Left ventricle myocardium inferior (tissue), 1 donor: ENCODE measurements around the gene UHRF1. TPM values are rescaled to one million over a fixed set of nuclear protein-coding genes. Genes with fewer than 3 reads are reported as not detected.
"Not testable (repeated sequence)": the region's sequence is repeated elsewhere in the genome, so short reads cannot be mapped to it uniquely, and the experiment has no call there.

Experiments used
- DNase-seq: peaks from one replicate; pipeline ENCODE4 v3.0.0-alpha.2; 2020
- H3K27ac ChIP-seq: fragments of 200-600 bp; replicated peaks from 2 replicates; pipeline ENCODE4 v1.8.0; 2021
- H3K27me3 ChIP-seq: fragments of 200-600 bp; 2 replicates; pipeline ENCODE4 v1.8.0; 2021; ENCODE audit warnings: low read depth
- H3K36me3 ChIP-seq: fragments of 200-600 bp; 2 replicates; pipeline ENCODE4 v1.8.0; 2021
- H3K4me1 ChIP-seq: fragments of 200-600 bp; 2 replicates; pipeline ENCODE4 v1.8.0; 2021
- H3K4me3 ChIP-seq: fragments of 200-600 bp; 2 replicates; pipeline ENCODE4 v1.8.0; 2021; ENCODE audit warnings: mild to moderate bottlenecking, moderate library complexity
- H3K9me3 ChIP-seq: fragments of 200-600 bp; replicated peaks from 2 replicates; pipeline ENCODE4 v1.8.0; 2021
- CTCF ChIP-seq: fragments of 200-600 bp; IDR thresholded peaks from 2 replicates; pipeline ENCODE4 v1.8.0; 2021; ENCODE audit warnings: antibody characterized with exemption, mild to moderate bottlenecking, borderline replicate concordance
- intact Hi-C: fragments of 100-400 bp; cut with micrococcal nuclease; formaldehyde crosslinking; loops from one replicate; pipeline ENCODE4 v1.11.0; 2022
- total RNA-seq: library from RNA; stranded (reverse); fragmentation: NEBNext Ultra II Directional; extraction: Animal tissue kit (Norgen Biotek cat#: 25700); gene quantifications from one replicate; pipeline ENCODE4 v1.2.1, GENCODE V29; 2021
- donor health status: DM: no; HTN: yes; CAD: no; lungs with severe emphysema.

UHRF1 gene
- total RNA-seq, 1 donor from 2014 or later = 1.3 TPM

GRCh38 chr19:4974880-4975469 is 65.7 kb downstream of the UHRF1 start:
- TF ChIP-seq CTCF = no peak
- Histone ChIP-seq H3K27ac (peak overlapping the region; percentile 81), H3K27me3 (no peaks in the 10 kb centered on the region), H3K4me3 (no peak overlapping the region), H3K4me1 (peaks cover 99% of the 10 kb centered on the region), H3K9me3 (no peaks in the 10 kb centered on the region), H3K36me3 (no peaks in the 10 kb centered on the region)
- DNase-seq = no peak
- intact Hi-C loops = no loop called here

- Histone ChIP-seq H3K27ac (peak overlapping the region; percentile 81), H3K4me1 (peaks cover 95% of the 10 kb centered on the region)
- H3K4me3 ChIP-seq, H3K9me3 ChIP-seq, H3K36me3 ChIP-seq, H3K27me3 ChIP-seq, DNase-seq, intact Hi-C loops: not testable (repeated sequence)
Measured at GRCh38 chr19:4975601-4976000, 66.3 kb downstream of the UHRF1 start.

DNA sequence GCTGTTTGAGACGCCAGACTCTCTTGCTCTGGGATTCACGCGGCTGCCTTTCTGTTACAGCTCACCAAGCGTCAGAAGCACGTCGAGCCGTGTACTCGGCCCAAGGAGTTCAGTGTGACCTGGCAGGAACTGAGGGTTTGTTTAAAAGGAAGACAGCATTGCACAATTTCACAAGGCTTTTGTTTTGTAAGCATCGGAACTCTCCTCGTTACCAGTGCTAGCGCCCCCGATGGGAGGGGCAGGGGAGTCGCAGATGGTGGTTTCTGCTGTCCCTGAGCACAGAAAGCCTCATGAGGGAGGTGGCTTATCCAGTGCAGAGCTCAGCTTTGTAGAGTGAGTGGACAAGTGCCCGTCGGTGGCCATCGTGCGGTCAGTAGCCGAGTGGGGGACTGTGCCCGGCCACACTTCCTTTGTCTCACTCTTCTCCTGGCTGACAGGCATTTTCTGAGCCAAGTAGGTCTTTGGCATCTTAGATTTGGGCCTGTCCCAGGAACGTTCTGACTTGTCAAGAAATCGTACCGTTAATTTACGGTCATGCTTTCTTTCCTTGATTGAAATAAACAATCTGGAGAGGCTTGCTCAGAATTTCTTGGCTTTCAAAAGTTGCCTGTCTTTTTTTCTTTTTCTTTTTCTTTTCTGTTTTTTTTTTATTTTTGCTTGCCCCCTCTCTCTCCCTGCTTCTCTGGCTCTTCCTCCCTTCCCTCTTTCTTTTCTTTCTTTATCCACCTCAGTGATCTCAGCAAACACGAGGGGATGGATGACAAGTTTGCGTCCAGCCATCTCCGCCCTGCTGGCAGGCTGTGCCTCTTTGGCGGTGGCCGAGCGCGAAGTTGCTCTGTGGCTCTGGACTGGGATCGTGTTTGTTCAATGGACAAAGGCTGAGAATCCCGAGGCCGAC is 67.3 kb downstream of the UHRF1 start:
- Histone ChIP-seq H3K36me3 (no peaks in the 10 kb centered on the region), H3K4me1 (peaks cover 94% of the 10 kb centered on the region), H3K27me3 (no peaks in the 10 kb centered on the region), H3K27ac (peak overlapping the region; percentile 81), H3K9me3 (no peaks in the 10 kb centered on the region), H3K4me3 (peak overlapping the region; percentile 40)
- intact Hi-C loops = no loop called here
- peak; percentile 72 for DNase-seq
- TF ChIP-seq CTCF = no peak

DNA sequence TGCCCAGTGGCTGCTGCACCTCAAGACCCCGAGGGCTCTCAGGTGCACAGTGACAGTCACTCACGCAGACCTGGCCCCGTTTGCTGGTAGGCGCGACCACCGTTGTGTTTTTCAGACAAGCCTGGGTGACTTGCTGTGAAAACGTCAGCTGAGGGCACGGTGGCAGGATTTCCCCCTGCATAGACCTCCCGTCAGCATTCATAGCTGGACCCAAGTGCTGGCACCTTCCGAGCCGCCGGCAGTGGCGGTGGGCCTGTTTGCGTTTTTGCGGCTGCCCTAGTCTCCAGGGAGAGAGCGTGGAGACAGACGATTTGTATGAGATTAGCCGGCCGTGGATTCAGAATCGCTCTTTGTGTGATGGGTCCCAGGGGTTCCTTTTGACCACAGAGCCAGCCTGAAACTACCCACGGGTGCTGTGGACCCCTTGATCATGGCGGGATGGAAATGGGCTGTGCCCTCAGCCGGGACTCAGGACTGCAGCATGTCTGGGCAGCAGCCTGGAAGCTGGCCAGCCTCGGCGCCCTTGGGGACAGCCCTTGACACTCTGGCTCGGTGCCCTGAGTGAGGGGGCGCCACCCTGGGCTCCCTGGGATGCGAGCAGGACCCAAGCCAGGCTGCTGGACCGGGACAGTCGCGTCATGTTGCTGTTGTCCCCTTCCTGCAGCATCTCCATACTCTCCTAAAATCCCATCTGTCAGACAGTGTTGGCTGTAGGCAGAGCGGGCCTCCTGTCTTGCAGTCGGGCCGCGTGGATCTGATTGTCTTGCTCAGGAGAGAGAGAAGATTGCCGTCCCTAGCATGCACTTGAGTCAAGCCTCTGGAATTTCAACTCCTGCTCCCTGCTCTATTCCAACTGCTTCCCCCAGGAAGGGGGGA is 68.2 kb downstream of the UHRF1 start:
- H3K27ac ChIP-seq = peak overlapping the region; percentile 81
- H3K36me3 ChIP-seq = no peaks in the 10 kb centered on the region
- no peak for TF ChIP-seq CTCF
- intact Hi-C loops = no loop called here
- peak overlapping the region; percentile 40 for H3K4me3 ChIP-seq
- peaks cover 85% of the 10 kb centered on the region for H3K4me1 ChIP-seq
- no peaks in the 10 kb centered on the region for H3K9me3 ChIP-seq
- DNase-seq = peak; percentile 56
- no peaks in the 10 kb centered on the region for H3K27me3 ChIP-seq

DNA sequence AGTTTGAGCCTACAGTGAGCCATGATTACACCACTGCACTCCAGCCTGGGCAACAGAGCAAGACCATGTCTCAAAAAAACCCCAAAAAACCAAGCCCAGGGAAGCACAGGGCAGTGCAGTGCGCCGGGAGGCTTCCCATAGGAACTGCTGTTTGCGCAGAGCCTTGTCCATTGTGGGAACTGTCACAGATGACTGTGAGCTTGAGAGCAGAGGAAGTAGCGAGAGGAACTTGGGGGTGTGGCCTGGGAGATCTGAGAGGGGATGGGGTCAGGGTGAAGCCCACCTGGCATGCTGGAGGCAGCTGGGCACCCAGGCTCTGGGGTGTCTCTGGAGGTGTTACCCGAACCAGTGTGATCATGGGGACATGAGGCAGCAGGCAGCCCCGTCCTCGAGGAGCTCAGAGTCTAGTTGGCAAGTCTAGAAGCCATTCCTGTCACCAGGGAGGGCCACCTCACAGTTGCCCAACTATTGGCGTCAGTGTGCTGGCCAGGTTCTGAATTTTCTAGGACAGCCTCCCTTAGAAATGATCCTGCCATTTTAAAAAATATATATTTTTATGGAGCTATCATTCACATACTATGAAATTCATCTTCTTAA is 70.0 kb downstream of the UHRF1 start:
- Histone ChIP-seq H3K9me3 (no peaks in the 10 kb centered on the region), H3K4me1 (peaks cover 82% of the 10 kb centered on the region), H3K27me3 (no peaks in the 10 kb centered on the region), H3K4me3 (no peak overlapping the region), H3K36me3 (peaks cover 4% of the 10 kb centered on the region), H3K27ac (peak overlapping the region; percentile 6)
- intact Hi-C loops = no loop called here
- no peak for DNase-seq
- no peak for TF ChIP-seq CTCF
